ENCODE results near the gene ARRB1.

- TF ChIP-seq POLR2A (IDR thresholded peaks at IDR 0.05) (no peak), CTCF (IDR thresholded peaks at IDR 0.05) (no peak)
Observed at GRCh38 chr11:75298976-75299260, 52.5 kb downstream of the ARRB1 start.
